GM10248 (cell line): ENCODE data around the gene PACRG.

Source experiments
- CTCF ChIA-PET: fragments of 300-600 bp; sonication (Branson Sonifier 250); formaldehyde crosslinking; extraction: SDS; loops from one replicate; lab custom pipeline; 2021; ENCODE audit warnings: antibody characterized with exemption; lab: Yijun Ruan, JAX
- POLR2A ChIA-PET: fragments of 350-650 bp; sonication (Branson Sonifier 250); formaldehyde crosslinking; extraction: SDS; loops from one replicate; lab custom pipeline; 2020; ENCODE audit warnings: antibody characterized with exemption; lab: Yijun Ruan, JAX
- DNase-seq: peaks from one replicate; pipeline ENCODE4 v3.0.0; 2012; ENCODE audit errors: extremely low spot score
- CTCF ChIP-seq: IDR thresholded peaks from 2 replicates; pipeline ENCODE4 v1.5.1; 2012; ENCODE audit warnings: mild to moderate bottlenecking, low read depth; ENCODE audit errors: extremely low read depth, missing control alignments, control extremely low read depth

Gene PACRG

GRCh38 chr6:163346497-163346961 lies 618.8 kb downstream of the PACRG start:
- ChIA-PET POLR2A (no interaction called here), CTCF (interaction anchor here (0.9 to 1.0 kb wide), 2 partner anchors 19 to 60 kb away, joined by 3 read pairs; no protein-coding TSS in a partner anchor)
- DNase-seq: no peak
- TF ChIP-seq CTCF: no peak

- POLR2A ChIA-PET: no interaction called here
- TF ChIP-seq CTCF: no peak
- CTCF ChIA-PET: interaction anchor here (1.0 kb wide), 1 partner anchor 59 kb away, joined by 3 read pairs; no protein-coding TSS in a partner anchor
- DNase-seq: no peak
Measured at GRCh38 chr6:163347021-163347446, 619.3 kb downstream of the PACRG start.

GRCh38 chr6:163348789-163349680 lies 621.3 kb downstream of the PACRG start:
- TF ChIP-seq CTCF: no peak
- no peak for DNase-seq
- ChIA-PET CTCF (no interaction called here), POLR2A (no interaction called here)

GRCh38 chr6:163349696-163350095 lies 621.9 kb downstream of the PACRG start:
- POLR2A ChIA-PET: no interaction called here
- TF ChIP-seq CTCF: no peak
- DNase-seq: no peak
- CTCF ChIA-PET: interaction anchor here (1.0 kb wide), 1 partner anchor 10 kb away, joined by 3 read pairs; no protein-coding TSS in a partner anchor

- no peak for DNase-seq
- ChIA-PET CTCF (interaction anchor here (1.9 kb wide), 1 partner anchor 9 kb away, joined by 4 read pairs; no protein-coding TSS in a partner anchor), POLR2A (no interaction called here)
- TF ChIP-seq CTCF: no peak
Measured at GRCh38 chr6:163351013-163351412, 623.2 kb downstream of the PACRG start.

GRCh38 chr6:163352011-163352685 lies 624.4 kb downstream of the PACRG start:
- no peak for DNase-seq
- TF ChIP-seq CTCF: no peak
- CTCF ChIA-PET: interaction anchor here (1.9 kb wide), 1 partner anchor 8 kb away, joined by 4 read pairs; no protein-coding TSS in a partner anchor
- POLR2A ChIA-PET: no interaction called here
